K562 (cell line): ENCODE results near the gene IQCN.

Experiments used
- CBX3 ChIP-seq, 2 experiments: IDR thresholded peaks; 1 replicate in 1 of 2; 2 replicates in 1 of 2; pipeline ENCODE4 v1.6.1; 2012; ENCODE audit warnings: inconsistent platforms in 2 of 2, low read length in 2 of 2, borderline replicate concordance in 1 of 2, control low read depth in 1 of 2
- CHD2 ChIP-seq: IDR thresholded peaks from 2 replicates; pipeline ENCODE4 v1.6.1; 2011; ENCODE audit warnings: low read depth, low read length
- POLR2AphosphoS5 ChIP-seq: IDR thresholded peaks from 2 replicates; pipeline ENCODE4 v1.6.1; 2011; ENCODE audit warnings: mild to moderate bottlenecking, low read depth, low read length, moderate library complexity; ENCODE audit not compliant: control insufficient read depth, insufficient read depth
- TAF7 ChIP-seq: fragments of 450-650 bp; IDR thresholded peaks from 2 replicates; pipeline ENCODE4 v1.6.1; 2016; ENCODE audit warnings: missing genetic modification characterization, missing compliant biosample characterization
- USF1 ChIP-seq: sonication (generic); formaldehyde crosslinking; IDR thresholded peaks from 2 replicates; pipeline ENCODE4 v1.9.0; 2022; ENCODE audit warnings: mild to moderate bottlenecking, missing genetic modification reagents

DNA sequence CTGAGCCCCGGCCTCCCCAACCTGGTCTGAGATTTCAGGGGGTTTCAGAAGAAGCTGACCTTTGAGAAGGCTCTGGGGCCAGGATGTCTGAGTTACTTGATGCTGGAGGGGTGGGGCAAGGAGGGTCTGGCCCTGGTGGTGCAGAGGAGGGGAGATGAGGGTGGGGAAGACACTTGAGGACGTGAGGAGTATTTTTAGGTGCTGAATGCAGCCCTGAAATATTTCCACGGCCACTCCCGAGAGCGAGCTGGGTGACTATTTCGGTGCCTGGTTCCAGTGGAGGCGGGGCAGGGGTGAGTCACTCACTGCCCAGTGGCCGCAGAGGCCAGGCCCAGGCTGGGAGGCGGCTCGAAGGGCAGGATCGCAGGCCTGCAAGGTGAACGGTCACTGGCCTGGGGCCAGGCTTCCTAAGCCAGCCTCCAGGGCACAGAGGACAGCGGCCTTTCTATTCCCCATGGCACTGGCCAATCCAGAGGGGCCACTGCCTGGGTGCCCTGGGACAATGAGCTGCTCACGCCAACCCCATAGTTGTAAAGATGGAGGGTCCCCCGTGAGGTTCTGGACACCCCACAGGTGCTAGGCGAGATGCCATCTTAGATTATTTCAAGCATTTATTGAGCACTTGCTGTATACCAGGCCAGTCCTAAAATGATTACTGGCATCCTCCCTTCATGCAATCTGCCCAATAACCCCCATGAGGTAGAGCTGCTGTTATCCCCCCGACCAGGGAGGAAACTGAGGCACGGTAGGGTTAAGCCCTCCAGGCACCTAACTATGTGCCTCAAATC is 26.9 kb upstream of the IQCN start:
- TF ChIP-seq CBX3 (IDR thresholded peaks at IDR 0.05; ENCODE audit: borderline replicate concordance in 1 of 2, low read length in 2 of 2) (peak in 1 of 2 experiments; percentile 20; a peak in 1 of 3 replicates), TAF7 (tag) (no peak), USF1 (CRISPR knock-in tag) (no peak), CHD2 (no peak), POLR2AphosphoS5 (no peak)
